Psoas muscle (tissue), 8 donors: Measurements from ENCODE around the gene CHCHD1. TPM values are rescaled to one million over a fixed set of nuclear protein-coding genes. Genes with fewer than 3 reads are reported as not detected.

Experiments
- ATAC-seq, 4 donors: fragments of 200-7000 bp; cut with Tn5 transposase; one replicate each; pipeline ENCODE4 v1.9.1; 2020; ENCODE audit warnings: moderate library complexity in 3 of 4, mild to moderate bottlenecking in 2 of 4
- DNase-seq, 2 donors: peaks; one replicate each; pipeline ENCODE4 v3.0.0-alpha.2; 2020
- H3K27ac ChIP-seq: fragments of 200-600 bp; one replicate; pipeline ENCODE4 v1.8.0; 2022
- H3K27me3 ChIP-seq, 3 donors: fragments of 200-600 bp in 1 of 3; one replicate each; pipeline versions ENCODE4 v1.6.1 to v1.8.0; 2013 to 2022; ENCODE audit warnings: low read length in 2 of 3, mild to moderate bottlenecking in 2 of 3, moderate library complexity in 1 of 3; ENCODE audit not compliant: insufficient read depth in 3 of 3
- H3K36me3 ChIP-seq, 2 donors: fragments of 200-600 bp in 1 of 2; one replicate each; pipeline versions ENCODE4 v1.6.1 to v1.8.0; 2013 to 2022; ENCODE audit warnings: low read depth in 1 of 2, mild to moderate bottlenecking in 1 of 2, moderate library complexity in 1 of 2; ENCODE audit not compliant: insufficient read depth in 1 of 2
- H3K4me1 ChIP-seq: fragments of 200-600 bp; one replicate; pipeline ENCODE4 v1.8.0; 2022
- H3K4me3 ChIP-seq: fragments of 200-600 bp; one replicate; pipeline ENCODE4 v1.8.0; 2022; ENCODE audit warnings: mild to moderate bottlenecking
- H3K9me3 ChIP-seq: fragments of 200-600 bp; one replicate; pipeline ENCODE4 v1.8.0; 2022
- WGBS, 3 donors: extraction: QIAGEN DNeasy Blood & Tissue Kit; methylation state at CpG; one replicate each; pipeline versions ENCODE4 v1.1.6 to v1.1.7; 2013; 5-methylcytosine and 5-hydroxymethylcytosine counted together
- intact Hi-C, 2 donors: fragments of 100-400 bp; cut with DNase I; formaldehyde crosslinking; loops; one replicate each; pipeline versions ENCODE4 v1.11.0 to v1.14.2; 2022
- polyA plus RNA-seq, 3 donors: library from polyadenylated mRNA; stranded (reverse); fragments of 200-250 nt; gene quantifications; one replicate each; pipeline ENCODE4 v1.2.3, GENCODE V29; 2013
- total RNA-seq, 4 donors: library from RNA; stranded (reverse); fragmentation: NEBNext Ultra II Directional in 2 of 4; extraction: Animal tissue kit (Norgen Biotek cat#: 25700) in 2 of 4; gene quantifications; one replicate each; pipeline versions ENCODE4 v1.2.1 to v1.2.4, GENCODE V29; 2021 to 2023
- TF ChIP-seq, protein P1 (sequence below): fragments of 200-600 bp; IDR thresholded peaks from one replicate; pipeline ENCODE4 v1.8.0; 2022; ENCODE audit warnings: antibody characterized with exemption
- donor health status: healthy with polysubstance abuse.
- donor health status: DM: no; HTN: no; CAD: no; lungs with moderate emphysema.
- donor health status: Bipolar disorder and iron deficiency.
- donor health status: healthy.
- donor health status: DM: yes; HTN: yes; CAD: no.
- donor health status: DM: no; HTN: no; CAD: no.
- donor health status: DM: no; HTN: no; CAD: no.
- donor health status: DM: yes; HTN: yes; CAD: no.

Gene CHCHD1
- total and polyA plus RNA-seq, 7 donors = 19.9 to 98.7 (median 30.9) TPM

GRCh38 chr10:73768881-73769280, 13.0 kb upstream of the CHCHD1 start:
- Histone ChIP-seq H3K4me1 (peaks cover 13% of the 10 kb centered on the region), H3K27me3 (no peaks in the 10 kb centered on the region), H3K9me3 (no peaks in the 10 kb centered on the region), H3K27ac (no peak overlapping the region), H3K4me3 (no peak overlapping the region), H3K36me3 (peaks cover 11 to 79% of the 10 kb centered on the region in 2 donors)
- intact Hi-C loops = no loop called here
- WGBS, 3 donors = 58 to 68% (median 64%) methylated on average over 11 of the region's 11 CpGs
- DNase-seq (no peak), ATAC-seq (no peak)
- TF ChIP-seq, protein P1, sequence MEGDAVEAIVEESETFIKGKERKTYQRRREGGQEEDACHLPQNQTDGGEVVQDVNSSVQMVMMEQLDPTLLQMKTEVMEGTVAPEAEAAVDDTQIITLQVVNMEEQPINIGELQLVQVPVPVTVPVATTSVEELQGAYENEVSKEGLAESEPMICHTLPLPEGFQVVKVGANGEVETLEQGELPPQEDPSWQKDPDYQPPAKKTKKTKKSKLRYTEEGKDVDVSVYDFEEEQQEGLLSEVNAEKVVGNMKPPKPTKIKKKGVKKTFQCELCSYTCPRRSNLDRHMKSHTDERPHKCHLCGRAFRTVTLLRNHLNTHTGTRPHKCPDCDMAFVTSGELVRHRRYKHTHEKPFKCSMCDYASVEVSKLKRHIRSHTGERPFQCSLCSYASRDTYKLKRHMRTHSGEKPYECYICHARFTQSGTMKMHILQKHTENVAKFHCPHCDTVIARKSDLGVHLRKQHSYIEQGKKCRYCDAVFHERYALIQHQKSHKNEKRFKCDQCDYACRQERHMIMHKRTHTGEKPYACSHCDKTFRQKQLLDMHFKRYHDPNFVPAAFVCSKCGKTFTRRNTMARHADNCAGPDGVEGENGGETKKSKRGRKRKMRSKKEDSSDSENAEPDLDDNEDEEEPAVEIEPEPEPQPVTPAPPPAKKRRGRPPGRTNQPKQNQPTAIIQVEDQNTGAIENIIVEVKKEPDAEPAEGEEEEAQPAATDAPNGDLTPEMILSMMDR = no peak

GRCh38 chr10:73769396-73769795, 12.5 kb upstream of the CHCHD1 start:
- H3K4me1 ChIP-seq = peaks cover 18% of the 10 kb centered on the region
- DNase-seq (no peak), ATAC-seq (no peak)
- H3K4me3 ChIP-seq = no peak overlapping the region
- WGBS, 3 donors = 70 to 73% (median 73%) methylated on average over 5 of the region's 5 CpGs
- intact Hi-C loops = no loop called here
- H3K27me3 ChIP-seq = no peaks in the 10 kb centered on the region
- H3K27ac ChIP-seq = no peak overlapping the region
- TF ChIP-seq, protein P1 = no peak
- H3K9me3 ChIP-seq = no peaks in the 10 kb centered on the region
- H3K36me3 ChIP-seq = peaks cover 10 to 79% of the 10 kb centered on the region in 2 donors

DNA sequence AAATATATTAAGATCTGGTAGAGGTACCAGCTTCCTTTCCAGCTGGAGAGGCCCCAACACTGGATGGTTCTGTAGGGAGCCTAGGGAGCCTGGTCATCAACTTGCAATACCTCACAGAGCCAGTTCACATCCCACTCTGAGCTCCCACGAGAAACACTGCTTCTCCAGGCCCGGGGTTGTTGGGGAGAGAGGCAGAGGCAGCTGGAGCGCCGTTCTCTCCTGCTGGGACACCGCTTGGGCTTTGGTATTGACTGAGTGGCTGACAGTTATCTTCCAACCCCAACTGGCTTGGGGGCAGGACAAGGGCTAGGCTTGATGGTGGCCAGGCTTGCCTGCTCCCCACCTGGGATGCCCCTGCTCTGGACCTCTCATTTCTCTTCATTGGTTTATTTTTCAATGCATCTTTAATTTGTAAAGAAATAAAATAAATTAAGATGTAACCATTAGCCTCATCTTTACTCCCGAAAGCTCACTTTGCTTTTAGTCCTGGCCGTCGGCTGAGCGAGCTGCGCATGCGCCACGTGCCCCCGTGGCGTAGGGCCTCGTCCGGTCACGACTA, 10.0 kb upstream of the CHCHD1 start:
- Histone ChIP-seq H3K36me3 (peaks cover 10 to 79% of the 10 kb centered on the region in 2 donors), H3K4me3 (peak overlapping the region; percentile 84), H3K4me1 (peaks cover 32% of the 10 kb centered on the region), H3K9me3 (no peaks in the 10 kb centered on the region), H3K27ac (peak overlapping the region; percentile 97), H3K27me3 (no peaks in the 10 kb centered on the region)
- intact Hi-C loops = no loop called here
- WGBS, 3 donors = 9 to 14% (median 10%) methylated on average over 17 of the region's 17 CpGs
- ATAC-seq = peak; percentile 6 to 87 (median 14)
- TF ChIP-seq, protein P1 = no peak
- peak; percentile 91 to 95 for DNase-seq

GRCh38 chr10:73772281-73773151, 9.3 kb upstream of the CHCHD1 start:
- H3K36me3 ChIP-seq = peaks cover 10 to 79% of the 10 kb centered on the region in 2 donors
- H3K4me1 ChIP-seq = peaks cover 32% of the 10 kb centered on the region
- DNase-seq (peak; percentile 84 to 90), ATAC-seq (peak; percentile 83 to 87 (median 84))
- intact Hi-C loops = no loop called here
- H3K9me3 ChIP-seq = no peaks in the 10 kb centered on the region
- 0% methylated on average over 70 to 101 of the region's 101 CpGs for WGBS, 3 donors
- TF ChIP-seq, protein P1 = no peak
- H3K27me3 ChIP-seq = no peaks in the 10 kb centered on the region
- peak overlapping the region; percentile 97 for H3K27ac ChIP-seq
- H3K4me3 ChIP-seq = peak overlapping the region; percentile 84
